Mesenteric fat pad (tissue), 1 donor: ENCODE measurements around the gene DNAJB6. TPM values are rescaled to one million over a fixed set of nuclear protein-coding genes. Genes with fewer than 3 reads are reported as not detected.

Experiments
- DNase-seq: peaks from one replicate; pipeline ENCODE4 v3.0.0-alpha.2; 2020; ENCODE audit warnings: low spot score
- total RNA-seq: library from RNA; stranded (reverse); fragmentation: NEBNext Ultra II Directional; extraction: Animal tissue kit (Norgen Biotek cat#: 25700); gene quantifications from one replicate; pipeline ENCODE4 v1.2.1, GENCODE V29; 2021
- donor health status: DM: yes; HTN: yes; CAD: no.

Gene DNAJB6
- total RNA-seq, 1 donor from 2014 or later: 110 TPM

DNA sequence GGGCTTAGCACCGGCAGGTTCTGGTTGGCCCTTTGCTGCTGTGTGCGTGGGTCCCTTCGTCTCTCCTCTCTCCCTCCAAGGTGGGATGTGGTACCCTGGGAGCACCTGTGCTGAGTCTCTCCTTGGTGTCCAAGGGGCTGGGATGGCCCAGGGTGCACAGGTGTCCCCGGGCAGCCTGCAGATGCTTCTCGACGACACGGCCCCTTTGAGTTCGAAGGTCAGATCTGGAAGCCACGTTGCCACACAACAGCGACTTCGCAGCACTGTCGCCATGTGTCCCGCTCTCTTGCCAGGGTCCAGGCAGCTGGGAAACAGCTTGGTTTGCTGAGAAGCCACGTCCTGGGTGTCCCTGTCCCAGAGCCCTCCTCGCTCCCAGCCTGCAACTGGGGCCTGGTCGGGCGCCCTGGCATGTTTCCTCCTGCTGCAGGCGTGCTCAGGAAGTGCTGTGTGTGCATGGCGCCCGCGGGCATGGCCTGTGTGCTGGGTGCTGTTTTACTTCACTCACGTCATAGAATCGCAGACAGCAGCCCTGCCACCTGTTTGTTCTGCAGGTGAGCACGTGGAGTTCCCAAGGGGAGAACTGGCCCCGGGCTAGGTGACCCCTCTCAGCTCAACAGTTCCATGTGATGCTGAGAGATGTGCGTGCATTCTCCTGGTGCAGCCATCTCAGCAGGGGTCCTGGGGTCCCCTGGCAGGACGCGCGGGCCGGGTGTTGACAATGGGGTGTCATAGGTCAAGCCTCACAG lies 70.9 kb downstream of the DNAJB6 start:
- no peak for DNase-seq

DNA sequence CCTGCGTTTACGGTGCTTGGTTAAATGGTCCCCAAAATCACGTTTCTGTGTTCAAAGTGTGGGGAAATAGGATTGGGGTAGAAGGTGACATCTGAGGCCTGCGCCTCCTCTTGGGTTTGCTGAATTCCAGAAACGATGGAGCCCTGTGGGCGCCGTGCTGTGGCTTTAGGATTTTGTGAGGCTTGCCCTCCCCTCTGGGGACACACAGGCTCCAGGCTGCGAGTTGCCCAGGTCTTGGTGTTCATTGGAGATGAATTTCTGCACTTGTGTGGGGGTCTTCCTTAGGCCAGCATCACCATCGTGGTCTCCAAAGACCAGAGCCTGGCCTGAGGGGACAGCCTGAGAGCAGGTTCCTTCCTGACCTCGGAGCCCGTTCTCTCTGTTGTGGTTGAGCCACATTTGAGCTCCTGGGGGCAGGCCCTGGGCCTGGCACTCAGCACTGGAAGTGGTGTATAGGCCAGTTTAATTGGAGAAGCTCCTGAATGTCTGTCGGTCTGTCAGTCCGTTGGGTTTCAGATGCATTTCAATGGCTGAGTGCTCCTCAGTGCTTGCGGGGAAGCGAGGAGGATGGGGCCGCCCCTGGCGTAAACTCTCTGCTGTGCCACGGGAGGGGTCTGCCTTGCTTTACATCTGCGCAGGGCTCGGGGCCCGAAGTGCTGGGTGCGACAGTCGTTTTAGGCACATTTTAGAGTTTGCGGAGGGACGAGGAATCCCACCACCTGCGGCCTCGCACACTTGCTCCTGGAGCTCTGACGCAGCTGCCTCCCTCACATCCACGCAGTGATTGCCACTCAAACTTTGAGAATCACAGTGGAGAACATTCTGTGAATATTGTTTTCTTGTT lies 71.7 kb downstream of the DNAJB6 start:
- no peak for DNase-seq

- no peak for DNase-seq
These were observed 72.4 kb downstream of the DNAJB6 start for GRCh38 chr7:157409149-157409752.

GRCh38 chr7:157409753-157410727 lies 73.2 kb downstream of the DNAJB6 start:
- no peak for DNase-seq

- DNase-seq: no peak
These were observed 74.2 kb downstream of the DNAJB6 start for GRCh38 chr7:157410831-157411556.

- DNase-seq: no peak
These were observed 74.8 kb downstream of the DNAJB6 start for GRCh38 chr7:157411580-157411979.

DNA sequence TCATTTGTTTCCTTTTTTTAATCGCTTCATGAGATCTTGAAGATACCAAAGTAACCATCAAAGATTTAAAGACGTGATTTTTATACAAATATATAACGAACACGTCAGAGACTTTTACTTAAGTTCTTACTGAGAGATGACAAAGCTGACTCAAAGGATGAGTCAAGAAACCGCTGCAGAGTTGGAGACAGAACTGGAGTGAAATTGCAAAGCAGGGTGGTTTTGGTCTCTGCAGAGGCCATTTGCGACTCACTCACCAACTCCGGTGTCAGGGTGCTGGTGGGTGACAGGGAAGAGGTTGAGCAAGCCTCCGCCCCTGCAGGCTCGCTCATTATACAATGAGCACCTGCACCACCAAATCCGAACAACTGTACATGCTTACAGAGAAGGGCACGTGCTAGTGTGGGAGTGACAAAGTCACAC lies 75.2 kb downstream of the DNAJB6 start:
- no peak for DNase-seq

GRCh38 chr7:157412491-157413180 lies 75.8 kb downstream of the DNAJB6 start:
- no peak for DNase-seq

DNA sequence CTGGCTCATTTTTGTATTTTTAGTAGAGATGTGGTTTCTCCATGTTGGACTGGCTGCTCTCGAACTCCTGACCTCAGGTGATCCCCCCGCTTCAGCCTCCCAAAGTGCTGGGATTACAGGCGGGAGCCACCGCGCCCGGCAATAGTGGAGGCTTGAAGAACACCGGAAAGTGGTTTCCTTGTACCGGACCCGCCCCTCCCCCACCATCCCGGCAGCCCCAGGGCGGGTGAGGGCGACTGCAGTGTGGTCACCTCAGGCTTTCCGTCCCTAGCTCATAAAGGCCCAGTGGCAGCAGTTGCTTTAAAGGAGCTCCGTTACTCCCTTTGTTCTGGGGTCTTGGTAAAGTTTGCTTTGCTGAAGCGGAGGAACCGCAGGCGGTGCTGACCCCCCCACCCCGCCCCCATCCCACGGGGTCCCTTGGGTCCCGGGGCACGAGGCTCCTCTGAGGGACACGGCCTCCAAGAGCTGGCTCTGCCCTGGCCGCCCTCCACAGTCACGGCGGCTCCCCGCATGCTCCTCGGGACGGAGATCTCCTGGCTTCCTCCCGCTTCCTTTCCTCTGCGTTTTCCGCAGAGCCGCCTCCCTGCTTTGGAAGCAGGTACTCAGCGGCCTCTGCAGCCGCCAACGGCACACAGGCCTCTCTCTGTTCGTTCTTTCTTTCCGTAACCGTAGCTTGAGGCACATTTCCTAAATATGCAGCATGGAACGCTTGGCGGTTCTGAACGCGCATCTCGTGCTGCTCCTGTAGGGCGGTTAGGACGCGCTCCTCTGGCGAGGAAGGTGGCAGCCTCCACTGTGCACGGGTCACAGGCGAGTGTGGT lies 77.3 kb downstream of the DNAJB6 start:
- DNase-seq: no peak

DNA sequence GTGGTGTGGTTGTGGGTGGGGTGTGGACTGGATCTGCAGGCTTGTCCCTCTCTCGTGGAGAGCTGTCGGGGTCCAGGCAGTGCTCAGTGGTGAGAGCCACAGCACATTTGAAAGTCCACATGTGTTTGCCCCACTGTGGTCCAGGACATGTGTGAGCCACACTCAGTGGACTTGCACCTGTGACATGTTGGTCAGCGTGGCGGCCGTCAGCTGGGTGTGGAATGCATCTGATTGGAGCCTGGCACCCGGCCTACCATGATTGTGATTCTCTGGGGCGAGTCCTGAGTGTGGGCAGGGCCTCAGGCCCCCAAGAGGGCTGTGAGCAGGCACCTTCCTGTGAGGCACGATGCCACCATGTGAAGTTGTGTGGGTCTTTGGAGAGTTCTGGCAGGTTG lies 77.9 kb downstream of the DNAJB6 start:
- no peak for DNase-seq

DNA sequence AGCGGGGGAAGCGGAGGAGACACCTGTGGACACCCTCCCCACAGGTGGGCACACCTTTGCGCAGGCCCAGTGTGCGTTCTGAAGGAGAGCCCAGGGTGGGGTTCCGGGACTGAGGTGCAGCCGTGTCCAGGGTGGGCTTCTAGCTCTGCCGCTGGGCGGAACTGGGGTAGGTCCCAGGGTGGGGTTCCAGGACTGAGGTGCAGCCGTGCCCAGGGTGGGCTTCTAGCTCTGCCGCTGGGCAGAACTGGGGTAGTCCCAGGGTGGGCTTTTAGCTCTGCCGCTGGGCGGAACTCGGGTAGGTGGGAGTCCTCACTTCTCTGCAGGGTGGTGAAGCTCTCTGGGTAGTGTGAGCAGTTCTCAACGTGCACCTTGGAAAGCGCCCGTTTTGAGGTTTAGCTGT lies 78.7 kb downstream of the DNAJB6 start:
- no peak for DNase-seq

- no peak for DNase-seq
These were observed 79.2 kb downstream of the DNAJB6 start for GRCh38 chr7:157416011-157416410.

DNA sequence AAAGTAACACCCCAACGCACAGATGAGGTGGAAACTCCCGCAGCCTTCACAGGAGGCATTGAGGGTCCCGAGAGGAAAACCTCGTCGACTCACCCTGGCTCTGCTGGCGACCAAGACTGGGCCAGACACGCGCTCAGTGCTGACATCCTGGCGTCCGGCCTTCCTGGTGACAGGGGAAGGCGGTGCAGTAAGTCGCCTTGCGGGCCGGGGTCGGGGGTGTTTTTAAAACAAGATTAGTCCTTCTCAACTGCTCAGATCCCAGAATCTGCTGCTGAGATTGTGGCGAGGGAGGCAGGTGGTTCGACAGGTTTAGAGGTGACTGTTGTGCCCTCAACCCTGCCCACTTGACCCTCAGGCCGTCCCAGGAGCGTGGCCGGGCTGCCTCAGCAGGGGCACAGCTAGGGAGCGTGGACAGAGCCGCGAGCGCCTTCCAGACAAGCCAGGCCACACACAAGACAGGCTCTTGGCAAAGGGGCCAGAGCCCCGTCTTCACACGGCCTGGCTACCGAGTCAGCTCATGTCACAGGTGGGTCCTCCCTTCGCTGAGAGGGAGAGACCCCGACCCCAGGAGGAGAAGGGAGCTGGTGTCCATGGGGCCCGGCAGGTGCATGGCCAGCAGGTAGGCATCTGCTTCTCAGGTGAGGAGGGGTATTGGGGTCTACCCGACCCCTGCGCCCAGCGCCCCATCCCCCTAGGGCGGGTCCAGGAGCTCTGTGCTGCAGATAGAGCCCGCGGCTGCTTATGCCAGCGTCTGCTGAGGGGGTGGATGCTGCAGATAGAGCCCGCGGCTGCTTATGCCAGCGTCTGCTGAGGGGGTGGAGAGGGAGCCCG lies 81.6 kb downstream of the DNAJB6 start:
- no peak for DNase-seq

DNA sequence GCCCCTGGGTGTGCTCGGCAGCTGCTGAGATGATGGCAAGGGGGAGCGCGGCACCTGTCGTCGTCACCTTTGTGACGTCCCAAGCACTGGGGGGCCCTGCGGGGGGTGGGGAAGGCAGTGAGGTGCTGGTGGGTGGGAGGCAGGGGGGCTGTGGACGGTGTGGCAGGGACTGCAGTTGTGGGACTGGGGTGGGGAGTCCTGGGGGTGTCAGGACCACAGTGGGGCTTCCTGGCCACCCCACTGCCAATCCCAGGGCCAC lies 82.2 kb downstream of the DNAJB6 start:
- DNase-seq: no peak

DNA sequence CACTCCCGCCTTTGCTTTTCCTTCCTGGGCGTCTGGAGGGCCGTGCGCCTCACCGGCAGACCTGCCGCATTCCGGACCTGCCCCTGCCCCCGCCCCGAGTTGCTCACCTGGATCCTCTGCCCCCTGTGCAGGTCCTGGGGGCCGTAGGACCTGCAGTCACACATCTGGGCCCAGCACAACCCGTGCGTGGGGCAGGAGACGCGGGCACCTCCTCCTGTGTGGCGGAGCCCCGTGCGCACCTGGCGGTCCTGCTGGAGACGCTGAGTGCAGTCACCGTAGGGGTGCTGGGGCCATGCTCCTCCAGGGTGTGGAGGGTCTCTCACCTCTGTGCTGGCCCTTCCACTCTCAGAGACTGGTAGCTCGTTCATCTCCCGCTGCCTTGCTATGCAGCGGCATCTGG lies 85.5 kb downstream of the DNAJB6 start:
- no peak for DNase-seq

DNA sequence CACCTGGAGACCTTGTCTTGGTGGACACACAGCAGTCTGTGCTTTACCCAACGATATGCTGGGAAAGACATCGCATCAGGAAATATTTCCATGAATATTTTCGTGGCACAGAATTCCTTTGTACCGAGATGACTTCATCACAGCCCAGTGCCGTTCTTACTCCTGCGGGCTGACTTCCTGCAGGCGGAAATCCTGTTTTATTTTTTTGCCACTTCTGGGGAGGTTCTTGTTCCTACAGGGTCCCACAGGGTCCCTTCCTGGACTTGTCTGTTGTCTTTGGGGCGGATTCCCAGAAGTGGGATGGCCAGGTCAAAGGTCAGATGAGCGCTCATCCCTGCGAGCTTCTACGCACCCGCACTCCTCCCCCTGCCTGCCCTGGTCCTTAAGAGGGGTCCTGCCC lies 86.5 kb downstream of the DNAJB6 start:
- DNase-seq: no peak

DNA sequence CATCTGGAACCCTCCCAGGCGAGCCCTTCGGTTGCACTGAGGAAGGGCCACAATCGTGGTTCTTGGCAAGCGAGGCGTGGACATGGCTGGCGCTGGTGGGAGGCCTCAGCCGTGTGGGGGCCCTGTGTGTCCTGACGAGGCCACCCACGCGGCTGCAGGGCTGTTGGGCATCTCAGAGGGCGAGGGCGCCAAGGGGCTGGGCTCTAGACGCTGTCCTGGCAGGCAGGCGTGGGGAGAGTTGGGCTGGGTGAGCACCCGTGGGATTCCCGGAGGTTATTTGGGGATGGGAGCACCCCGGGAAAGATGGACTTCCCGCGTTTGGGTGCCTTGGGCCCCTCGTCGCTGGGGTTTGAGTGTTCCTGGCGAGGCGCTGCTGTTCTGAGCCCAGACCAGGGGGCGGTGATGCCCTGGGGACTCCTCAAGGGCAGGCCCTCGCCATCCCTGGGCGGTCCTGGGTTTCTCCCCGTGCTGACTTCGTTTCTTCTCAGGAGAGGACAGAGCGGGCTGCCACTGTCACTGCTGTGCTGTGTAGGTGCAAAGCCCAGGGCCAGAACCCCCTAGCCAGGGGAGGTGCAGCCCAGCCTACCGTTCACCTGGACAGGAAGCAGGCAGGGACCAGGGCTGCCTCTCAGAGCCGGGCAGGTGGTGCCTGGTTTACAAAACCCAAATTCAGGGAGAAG lies 87.2 kb downstream of the DNAJB6 start:
- DNase-seq: no peak
